Karpas-422 (cell line): ENCODE measurements around the gene TRNP1. TPM values are rescaled to one million over a fixed set of nuclear protein-coding genes. Genes with fewer than 3 reads are reported as not detected.
A peak's percentile ranks its signal among the peaks of the same experiment; 100 is the strongest.

ENCODE experiments used
- DNase-seq: peaks from one replicate; pipeline ENCODE4 v3.0.0-alpha.2; 2015
- H2AFZ ChIP-seq: fragments of 200-600 bp; sonication (generic); 2 replicates; pipeline ENCODE4 v1.6.1; 2014; ENCODE audit warnings: antibody characterized with exemption, low read length, mixed read lengths
- H3K27ac ChIP-seq: fragments of 200-600 bp; sonication (generic); 2 replicates; pipeline ENCODE4 v1.5.1; 2014; ENCODE audit warnings: mild to moderate bottlenecking, low read length, moderate library complexity
- H3K27me3 ChIP-seq: fragments of 200-600 bp; sonication (generic); 2 replicates; pipeline ENCODE4 v1.6.1; 2014; ENCODE audit warnings: low read length, mixed read lengths
- H3K36me3 ChIP-seq: fragments of 200-600 bp; sonication (generic); 2 replicates; pipeline ENCODE4 v1.6.1; 2014; ENCODE audit warnings: low read length, mixed read lengths; ENCODE audit not compliant: insufficient read depth
- H3K4me1 ChIP-seq: fragments of 200-600 bp; sonication (generic); 2 replicates; pipeline ENCODE4 v1.6.1; 2014; ENCODE audit warnings: mild to moderate bottlenecking, low read length, mixed read lengths
- H3K4me2 ChIP-seq: fragments of 200-600 bp; sonication (generic); 2 replicates; pipeline ENCODE4 v1.6.1; 2014; ENCODE audit warnings: low read length, low read depth, mild to moderate bottlenecking; ENCODE audit not compliant: poor library complexity, severe bottlenecking
- H3K4me3 ChIP-seq: fragments of 200-600 bp; sonication (generic); 2 replicates; pipeline ENCODE4 v1.5.1; 2014; ENCODE audit warnings: mild to moderate bottlenecking, antibody characterized with exemption, low read length, mixed read lengths
- H3K79me2 ChIP-seq: fragments of 200-600 bp; sonication (generic); 2 replicates; pipeline ENCODE4 v1.6.1; 2014; ENCODE audit warnings: mild to moderate bottlenecking, low read length, mixed read lengths
- H3K9ac ChIP-seq: fragments of 200-600 bp; sonication (generic); 2 replicates; pipeline ENCODE4 v1.6.0; 2014; ENCODE audit warnings: low read length
- H3K9me2 ChIP-seq: fragments of 200-600 bp; sonication (generic), shearing (Covaris generic); replicated peaks from 2 replicates; pipeline ENCODE4 v1.6.0; 2014; ENCODE audit warnings: mild to moderate bottlenecking, low read length, moderate library complexity; ENCODE audit not compliant: insufficient read depth
- H3K9me3 ChIP-seq: fragments of 300-700, 200-600 bp; sonication (generic); 2 replicates; pipeline ENCODE4 v1.6.1; 2014; ENCODE audit warnings: low read length, mixed read lengths
- H4K20me1 ChIP-seq: fragments of 200-600 bp; sonication (generic); 2 replicates; pipeline ENCODE4 v1.6.1; 2014; ENCODE audit warnings: mild to moderate bottlenecking, antibody characterized with exemption, low read length, low read depth; ENCODE audit not compliant: insufficient read depth
- total RNA-seq: library from RNA; depleted of rRNA; stranded (reverse); fragments of >200 nt; shearing (Covaris generic); gene quantifications from 2 replicates; pipeline ENCODE4 v1.2.3, GENCODE V29; 2014; ENCODE audit warnings: low replicate concordance; rRNA removed

Gene TRNP1
- total RNA-seq, 1 experiment from 2014 or later = not detected

DNA sequence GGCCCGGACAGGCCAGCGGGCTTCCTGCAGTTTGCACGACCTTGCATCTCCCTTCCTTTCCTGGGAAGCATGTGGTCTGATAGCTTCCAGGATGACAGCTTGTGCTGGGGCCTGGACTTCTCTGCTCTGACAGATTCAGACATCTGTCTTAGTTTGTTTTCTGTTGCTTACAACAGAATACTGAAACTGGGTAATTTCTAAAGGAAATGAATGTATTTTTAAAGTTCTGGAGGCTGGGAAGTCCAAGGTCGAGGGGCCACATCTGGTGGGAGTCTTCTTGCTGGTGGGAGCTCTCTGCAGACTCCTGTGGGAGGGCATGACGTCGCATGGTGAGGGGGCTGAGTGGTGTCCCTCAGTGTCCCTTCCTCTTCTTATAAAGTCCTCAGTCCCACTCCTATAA is 54.4 kb downstream of the TRNP1 start:
- no peaks in the 10 kb centered on the region for H3K27me3 ChIP-seq
- H3K9ac ChIP-seq = no peak overlapping the region
- no peaks in the 10 kb centered on the region for H4K20me1 ChIP-seq
- H3K79me2 ChIP-seq = no peaks in the 10 kb centered on the region
- no peaks in the 10 kb centered on the region for H3K9me3 ChIP-seq
- peaks cover 15% of the 10 kb centered on the region for H3K4me1 ChIP-seq
- H2AFZ ChIP-seq = no peak overlapping the region
- H3K27ac ChIP-seq = no peak overlapping the region
- H3K4me3 ChIP-seq = no peak overlapping the region
- no peak overlapping the region for H3K4me2 ChIP-seq
- H3K9me2 ChIP-seq = no peaks in the 10 kb centered on the region
- H3K36me3 ChIP-seq = no peaks in the 10 kb centered on the region
- DNase-seq = no peak

GRCh38 chr1:27049100-27049499 is 55.6 kb downstream of the TRNP1 start:
- H3K36me3 ChIP-seq = no peaks in the 10 kb centered on the region
- no peak for DNase-seq
- H4K20me1 ChIP-seq = no peaks in the 10 kb centered on the region
- peak overlapping the region; percentile 42 for H3K9ac ChIP-seq
- H3K4me1 ChIP-seq = peaks cover 15% of the 10 kb centered on the region
- no peak overlapping the region for H3K4me3 ChIP-seq
- no peaks in the 10 kb centered on the region for H3K79me2 ChIP-seq
- H3K9me2 ChIP-seq = no peaks in the 10 kb centered on the region
- H3K27me3 ChIP-seq = no peaks in the 10 kb centered on the region
- no peak overlapping the region for H3K4me2 ChIP-seq
- H2AFZ ChIP-seq = no peak overlapping the region
- H3K27ac ChIP-seq = no peak overlapping the region
- no peaks in the 10 kb centered on the region for H3K9me3 ChIP-seq

GRCh38 chr1:27049607-27050006 is 56.1 kb downstream of the TRNP1 start:
- 0 out of 2 replicates have a peak overlapping the region, but pooled peaks have one; percentile 19 for H2AFZ ChIP-seq
- peak; percentile 95 for DNase-seq
- H3K4me1 ChIP-seq = peaks cover 15% of the 10 kb centered on the region
- H3K36me3 ChIP-seq = no peaks in the 10 kb centered on the region
- H4K20me1 ChIP-seq = no peaks in the 10 kb centered on the region
- no peak overlapping the region for H3K27ac ChIP-seq
- H3K9me2 ChIP-seq = no peaks in the 10 kb centered on the region
- H3K9ac ChIP-seq = peak overlapping the region; percentile 42; the same call in 1 of the 2 replicates
- no peaks in the 10 kb centered on the region for H3K27me3 ChIP-seq
- no peak overlapping the region for H3K4me3 ChIP-seq
- no peak overlapping the region for H3K4me2 ChIP-seq
- H3K79me2 ChIP-seq = no peaks in the 10 kb centered on the region
- H3K9me3 ChIP-seq = no peaks in the 10 kb centered on the region

Other genes starting within 250 kb of the TRNP1 start
- gene PIGV, start 205.7 kb upstream of the TRNP1 start, total RNA-seq = 5.8 and 15.7 TPM in 2 replicates
- gene ZDHHC18, start 167.0 kb upstream of the TRNP1 start, total RNA-seq = 25.1 and 31.0 TPM in 2 replicates
- gene SFN, start 130.5 kb upstream of the TRNP1 start, total RNA-seq = 0.47 and 1.0 TPM in 2 replicates
- gene GPN2, start 103.4 kb upstream of the TRNP1 start, total RNA-seq = 32.6 and 33.3 TPM in 2 replicates
- 5.6 and 10.1 TPM in 2 replicates for gene GPATCH3, start 93.2 kb upstream of the TRNP1 start, total RNA-seq
- not detected in 2 replicates for gene NR0B2, start 79.7 kb upstream of the TRNP1 start, total RNA-seq
- 28.1 and 76.6 TPM in 2 replicates for gene NUDC, start 71.9 kb upstream of the TRNP1 start, total RNA-seq
- gene KDF1, start 33.2 kb upstream of the TRNP1 start, total RNA-seq = 0.14 TPM in 1 of 2 replicates, not detected in the other
- gene TENT5B, start 19.2 kb downstream of the TRNP1 start, total RNA-seq = not detected in 2 replicates
- 35.3 and 48.6 TPM in 2 replicates for gene SLC9A1, start 161.4 kb downstream of the TRNP1 start, total RNA-seq
- gene WDTC1, start 240.9 kb downstream of the TRNP1 start, total RNA-seq = 37.0 and 44.1 TPM in 2 replicates